CD14-positive monocyte (primary cell): ENCODE measurements around the gene SNX9. TPM values are rescaled to one million over a fixed set of nuclear protein-coding genes. Genes with fewer than 3 reads are reported as not detected.

Experiments used
- DNase-seq, 3 donors: peaks; one replicate each; pipeline ENCODE4 v3.0.0-alpha.2; 2011 to 2022
- H2AFZ ChIP-seq: 2 replicates; pipeline ENCODE4 v1.6.0; 2012; ENCODE audit warnings: mild to moderate bottlenecking, low read depth, low read length, inconsistent platforms; ENCODE audit not compliant: insufficient read depth, poor library complexity, severe bottlenecking
- H3K27ac ChIP-seq, 2 donors: 1 replicate in 1 of 2; 2 replicates in 1 of 2; pipeline ENCODE4 v1.5.1; 2012 to 2013; ENCODE audit warnings: low read length in 2 of 2, control low read depth in 1 of 2, inconsistent platforms in 1 of 2, low read depth in 1 of 2, mild to moderate bottlenecking in 1 of 2
- H3K27me3 ChIP-seq, 2 donors: one replicate each; pipeline versions ENCODE4 v1.6.0 to v1.6.1; 2011 to 2013; ENCODE audit warnings: low read length in 2 of 2; ENCODE audit not compliant: control insufficient read depth in 2 of 2, insufficient read depth in 2 of 2
- H3K36me3 ChIP-seq, 2 donors: replicated peaks in 1 of 2; 1 replicate in 1 of 2; 2 replicates in 1 of 2; pipeline versions ENCODE4 v1.5.1 to v1.6.1; 2012 to 2013; ENCODE audit warnings: low read length in 2 of 2, control low read depth in 1 of 2, inconsistent platforms in 1 of 2, mild to moderate bottlenecking in 1 of 2; ENCODE audit not compliant: insufficient read depth in 2 of 2, control insufficient read depth in 1 of 2
- H3K4me1 ChIP-seq, 2 donors: 1 replicate in 1 of 2; 2 replicates in 1 of 2; pipeline versions ENCODE4 v1.5.1 to v1.6.1; 2012 to 2013; ENCODE audit warnings: low read length in 2 of 2, control low read depth in 1 of 2, inconsistent platforms in 1 of 2, mild to moderate bottlenecking in 1 of 2, moderate library complexity in 1 of 2; ENCODE audit not compliant: insufficient read depth in 2 of 2, control insufficient read depth in 1 of 2
- H3K4me2 ChIP-seq: replicated peaks from 2 replicates; pipeline ENCODE3; 2012; ENCODE audit warnings: low read length, moderate library complexity, mild to moderate bottlenecking; ENCODE audit not compliant: poor library complexity, severe bottlenecking; ENCODE audit errors: extremely low read depth
- H3K4me3 ChIP-seq, 3 experiments: fragments of 200-600 bp in 1 of 3; sonication (generic) in 1 of 3; replicated peaks in 1 of 3; 1 replicate in 2 of 3; 2 replicates in 1 of 3; pipeline ENCODE4 v1.5.1; 2011 to 2013; ENCODE audit warnings: low read length in 3 of 3, mild to moderate bottlenecking in 3 of 3, control low read depth in 2 of 3, low read depth in 2 of 3, inconsistent platforms in 1 of 3, moderate library complexity in 1 of 3
- H3K79me2 ChIP-seq: 2 replicates; pipeline ENCODE4 v1.6.0; 2012; ENCODE audit warnings: mild to moderate bottlenecking, control low read depth, inconsistent platforms, low read length, moderate library complexity; ENCODE audit not compliant: insufficient read depth
- H3K9ac ChIP-seq: 2 replicates; pipeline ENCODE4 v1.6.0; 2017; ENCODE audit warnings: low read length, mild to moderate bottlenecking; ENCODE audit not compliant: insufficient read depth, poor library complexity, severe bottlenecking
- H3K9me3 ChIP-seq, 2 donors: replicated peaks in 1 of 2; 1 replicate in 1 of 2; 2 replicates in 1 of 2; pipeline versions ENCODE4 v1.5.1 to v1.6.1; 2012 to 2013; ENCODE audit warnings: low read length in 2 of 2, control low read depth in 1 of 2; ENCODE audit not compliant: control insufficient read depth in 1 of 2, insufficient read depth in 1 of 2
- H4K20me1 ChIP-seq: 2 replicates; pipeline ENCODE4 v1.6.0; 2012; ENCODE audit warnings: mild to moderate bottlenecking, low read length, control low read depth, moderate library complexity; ENCODE audit not compliant: insufficient read depth
- H3K27ac Mint-ChIP-seq, 7 donors: one replicate each; pipeline ENCODE4 v1.8.0; 2020; ENCODE audit warnings: mild to moderate bottlenecking in 7 of 7, mixed read lengths in 7 of 7, moderate library complexity in 6 of 7, inconsistent platforms in 2 of 7
- H3K27me3 Mint-ChIP-seq, 3 donors: one replicate each; pipeline ENCODE4 v1.8.0; 2021 to 2022; ENCODE audit warnings: low read depth in 3 of 3, mild to moderate bottlenecking in 3 of 3, mixed read lengths in 3 of 3, moderate library complexity in 3 of 3, inconsistent platforms in 1 of 3
- H3K36me3 Mint-ChIP-seq, 2 donors: one replicate each; pipeline ENCODE4 v1.8.0; 2020; ENCODE audit warnings: mixed read lengths in 2 of 2, inconsistent platforms in 1 of 2, mild to moderate bottlenecking in 1 of 2
- H3K4me1 Mint-ChIP-seq: one replicate; pipeline ENCODE4 v1.8.0; 2020; ENCODE audit warnings: mild to moderate bottlenecking, mixed read lengths
- H3K4me3 Mint-ChIP-seq, 2 donors: one replicate each; pipeline ENCODE4 v1.8.0; 2020; ENCODE audit warnings: mild to moderate bottlenecking in 2 of 2, mixed read lengths in 2 of 2, moderate library complexity in 1 of 2
- H3K9me3 Mint-ChIP-seq, 7 donors: one replicate each; pipeline ENCODE4 v1.8.0; 2020 to 2022; ENCODE audit warnings: mixed read lengths in 7 of 7, mild to moderate bottlenecking in 6 of 7, moderate library complexity in 6 of 7, inconsistent platforms in 2 of 7
- CTCF ChIP-seq: fragments of 200-600 bp; IDR thresholded peaks from one replicate; pipeline ENCODE4 v1.8.0; 2022; ENCODE audit warnings: antibody characterized with exemption, mild to moderate bottlenecking
- WGBS: methylation state at CpG from one replicate; pipeline ENCODE4 v1.1.5; 2013; ENCODE audit warnings: missing lambda C conversion rate; ENCODE audit not compliant: insufficient coverage; 5-methylcytosine and 5-hydroxymethylcytosine counted together
- intact Hi-C, 2 donors: fragments of 100-400 bp; cut with micrococcal nuclease; formaldehyde crosslinking; loops; one replicate each; pipeline versions ENCODE4 v1.15.0 to v1.15.1; 2023
- polyA plus RNA-seq, 3 donors: library from polyadenylated mRNA; depleted of rRNA in 1 of 3; unstranded in 2 of 3; stranded (reverse) in 1 of 3; fragments of 300-500 nt in 2 of 3; fragments of >200 nt in 1 of 3; fragmentation: Illumina TruSeq in 2 of 3; gene quantifications; 1 replicate in 2 of 3; 2 replicates in 1 of 3; pipeline ENCODE4 v1.2.3, GENCODE V29; 2012 to 2021

Gene SNX9
- polyA plus RNA-seq, 3 donors, result 5.5 to 8.1 (median 7.2) TPM

DNA sequence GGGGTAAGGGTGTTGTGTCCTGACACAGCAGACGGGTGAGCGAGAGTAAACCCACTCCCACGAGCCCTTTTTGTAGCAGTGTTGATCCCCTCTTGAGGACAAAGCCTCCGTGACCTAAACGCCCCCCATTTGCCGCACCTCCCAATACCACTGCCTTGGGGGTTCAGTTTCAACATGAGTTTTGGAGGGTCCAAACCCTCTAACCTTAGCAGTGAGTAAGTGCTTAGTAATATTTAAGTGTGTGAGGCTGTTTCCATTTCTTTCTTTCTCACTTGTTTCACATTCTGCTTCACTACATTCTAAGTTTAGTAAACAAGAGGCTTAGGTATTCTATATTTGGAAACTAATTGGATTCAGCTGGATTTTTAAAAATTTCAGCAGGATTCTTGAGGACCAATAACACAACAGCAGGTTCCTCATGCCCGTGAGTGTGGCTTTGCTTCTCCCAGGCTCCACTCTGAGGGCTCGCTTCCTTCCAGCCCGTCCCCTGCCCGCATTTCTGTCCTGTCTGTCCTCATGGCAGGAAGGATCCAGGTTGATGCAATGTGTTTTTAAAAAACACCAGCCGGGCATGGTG lies 41.2 kb downstream of the SNX9 start:
- Mint-ChIP-seq H3K27ac (no peak overlapping the region), H3K4me3 (no peak overlapping the region), H3K4me1 (peaks cover 3% of the 10 kb centered on the region), H3K36me3 (peaks cover 2 to 3% of the 10 kb centered on the region in 2 donors), H3K9me3 (peaks cover 0 to 1% (median 0%) of the 10 kb centered on the region in 7 donors), H3K27me3 (peaks cover 0 to 2% (median 0%) of the 10 kb centered on the region in 3 donors)
- no peak overlapping the region for H3K27ac ChIP-seq
- H2AFZ ChIP-seq, result no peak overlapping the region
- no peaks in the 10 kb centered on the region for H3K27me3 ChIP-seq
- H3K4me1 ChIP-seq, result no peaks in the 10 kb centered on the region
- peaks cover 0 to 6% of the 10 kb centered on the region in 2 donors for H3K36me3 ChIP-seq
- intact Hi-C loops, result no loop called here
- WGBS, result 88% methylated on average over 5 of the region's 11 CpGs
- H4K20me1 ChIP-seq, result peaks cover 35% of the 10 kb centered on the region
- no peak overlapping the region for H3K4me2 ChIP-seq
- H3K9me3 ChIP-seq, result no peaks in the 10 kb centered on the region
- no peak overlapping the region for H3K9ac ChIP-seq
- H3K4me3 ChIP-seq, result no peak overlapping the region
- no peak for TF ChIP-seq CTCF
- H3K79me2 ChIP-seq, result peaks cover 5% of the 10 kb centered on the region
- no peak for DNase-seq

DNA sequence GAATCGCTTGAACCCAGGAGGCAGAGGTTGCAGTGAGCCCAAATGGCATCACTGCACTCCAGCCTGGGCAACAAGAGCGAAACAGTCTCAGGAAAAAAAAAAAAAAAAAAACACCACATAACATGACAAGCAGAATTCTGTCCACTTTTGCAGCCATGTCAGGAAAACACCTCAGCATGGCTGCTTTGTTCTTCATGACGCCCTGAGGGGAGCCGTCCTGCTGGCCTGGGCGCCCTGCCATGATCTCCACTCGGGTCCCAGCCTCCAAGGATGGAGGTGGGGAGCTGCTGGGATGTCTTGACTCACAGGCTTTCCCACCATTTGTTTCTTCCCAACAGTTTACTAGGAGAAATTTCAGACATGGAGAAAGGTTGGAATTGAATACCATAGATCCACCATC lies 42.2 kb downstream of the SNX9 start:
- H3K4me1 Mint-ChIP-seq, result peaks cover 3% of the 10 kb centered on the region
- H3K9ac ChIP-seq, result no peak overlapping the region
- no peak overlapping the region for H2AFZ ChIP-seq
- no peak overlapping the region for H3K4me3 Mint-ChIP-seq
- peaks cover 2 to 3% of the 10 kb centered on the region in 2 donors for H3K36me3 Mint-ChIP-seq
- no peak for DNase-seq
- peaks cover 0 to 1% (median 0%) of the 10 kb centered on the region in 7 donors for H3K9me3 Mint-ChIP-seq
- H3K4me2 ChIP-seq, result no peak overlapping the region
- H3K9me3 ChIP-seq, result no peaks in the 10 kb centered on the region
- H3K27me3 ChIP-seq, result no peaks in the 10 kb centered on the region
- no peak overlapping the region for H3K27ac ChIP-seq
- no CpG with 5 or more reads among the region's 6 CpGs for WGBS
- TF ChIP-seq CTCF, result no peak
- peaks cover 25% of the 10 kb centered on the region for H4K20me1 ChIP-seq
- H3K27ac Mint-ChIP-seq, result no peak overlapping the region
- H3K27me3 Mint-ChIP-seq, result peaks cover 0 to under 1% (median 0%) of the 10 kb centered on the region in 3 donors
- intact Hi-C loops, result loop anchor here in 1 of 2 donors (5.0 kb wide), 1 partner anchor 33 kb away; no protein-coding TSS in a partner anchor
- H3K36me3 ChIP-seq, result peaks cover 0 to 16% of the 10 kb centered on the region in 2 donors
- H3K79me2 ChIP-seq, result peaks cover 5% of the 10 kb centered on the region
- H3K4me1 ChIP-seq, result no peaks in the 10 kb centered on the region
- H3K4me3 ChIP-seq, result no peak overlapping the region
